HL-60/S4 treated with retinoic acid at 250 ng/mL for 4 days and 3 days (cell line): ENCODE measurements around the gene SLC12A9.

ENCODE experiments used
- in situ Hi-C: fragments of 300-500 bp; cut with MboI; formaldehyde crosslinking; loops from 2 replicates; pipeline ENCODE4 v1.7.0; 2022; ENCODE audit warnings: low sequenced_read_pairs

SLC12A9 gene

DNA sequence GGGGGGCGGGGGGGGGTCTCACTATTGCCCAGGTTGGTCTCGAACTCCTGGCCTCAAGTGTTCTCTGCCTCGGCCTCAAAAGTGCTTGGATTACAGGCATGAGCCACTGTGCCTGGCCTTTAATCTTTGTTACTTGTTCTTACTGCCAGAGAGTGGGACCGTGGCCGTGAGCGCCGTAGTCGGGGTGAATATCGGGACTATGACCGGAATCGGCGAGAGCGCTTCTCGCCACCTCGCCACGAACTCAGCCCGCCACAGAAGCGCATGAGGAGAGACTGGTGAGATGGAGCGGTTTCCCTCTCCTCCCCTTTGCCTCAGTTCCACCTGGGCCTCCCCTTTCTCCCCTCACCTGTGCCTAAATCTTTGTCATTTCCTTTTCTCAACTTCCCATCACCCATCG lies 28.6 kb downstream of the SLC12A9 start:
- in situ Hi-C loops = loop anchor here (25.0 kb wide), 1 partner anchor 406 kb away; no protein-coding TSS in a partner anchor

GRCh38 chr7:100882201-100882600 lies 29.7 kb downstream of the SLC12A9 start:
- in situ Hi-C loops = loop anchor here (25.0 kb wide), 1 partner anchor 405 kb away; no protein-coding TSS in a partner anchor

GRCh38 chr7:100882785-100883526 lies 30.4 kb downstream of the SLC12A9 start:
- in situ Hi-C loops = loop anchor here (25.0 kb wide), 1 partner anchor 404 kb away; no protein-coding TSS in a partner anchor

GRCh38 chr7:100884736-100885439 lies 32.4 kb downstream of the SLC12A9 start:
- in situ Hi-C loops = loop anchor here (25.0 kb wide), 1 partner anchor 402 kb away; no protein-coding TSS in a partner anchor

- in situ Hi-C loops = loop anchor here (25.0 kb wide), 1 partner anchor 402 kb away; no protein-coding TSS in a partner anchor
These were observed 33.1 kb downstream of the SLC12A9 start for GRCh38 chr7:100885440-100886141.

DNA sequence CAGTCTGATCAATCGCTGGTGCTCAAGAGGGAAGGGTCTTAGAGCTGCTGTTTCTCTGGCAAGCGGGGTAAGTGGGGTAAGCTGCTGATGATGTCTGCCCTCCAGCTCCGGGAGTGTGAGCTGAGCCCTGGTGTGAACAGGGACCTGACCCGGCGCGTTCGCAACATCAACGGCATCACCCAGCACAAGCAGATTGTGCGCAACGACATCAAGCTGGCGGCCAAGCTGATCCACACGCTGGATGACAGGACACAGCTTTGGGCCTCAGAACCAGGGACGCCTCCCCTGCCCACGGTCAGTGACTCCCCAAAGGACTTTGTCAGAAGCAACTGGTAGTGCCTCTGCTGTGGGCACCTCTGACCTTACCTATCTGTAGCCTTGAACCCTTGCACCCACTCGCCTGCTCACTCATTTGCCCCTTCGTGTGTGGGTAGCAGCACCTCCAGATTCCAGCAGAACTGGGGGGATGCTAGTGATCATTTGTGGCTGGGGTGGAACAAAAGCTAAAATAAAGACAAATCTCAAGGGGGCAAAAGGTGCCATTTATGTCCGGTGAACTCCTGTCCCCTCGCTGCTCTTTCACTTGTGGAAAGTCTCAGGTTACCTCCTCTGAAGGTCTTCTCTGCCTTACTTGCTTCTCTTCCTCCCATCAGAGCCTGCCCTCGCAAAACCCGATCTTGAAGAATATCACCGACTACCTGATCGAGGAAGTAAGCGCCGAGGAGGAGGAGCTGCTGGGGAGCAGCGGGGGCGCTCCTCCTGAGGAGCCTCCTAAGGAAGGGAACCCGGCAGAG lies 33.8 kb downstream of the SLC12A9 start:
- in situ Hi-C loops = loop anchor here (25.0 kb wide), 1 partner anchor 401 kb away; no protein-coding TSS in a partner anchor

- in situ Hi-C loops = loop anchor here (25.0 kb wide), 1 partner anchor 400 kb away; no protein-coding TSS in a partner anchor
These were observed 34.5 kb downstream of the SLC12A9 start for GRCh38 chr7:100886936-100887515.

GRCh38 chr7:100887516-100888290 lies 35.2 kb downstream of the SLC12A9 start:
- in situ Hi-C loops = loop anchor here (25.0 kb wide), 1 partner anchor 400 kb away; no protein-coding TSS in a partner anchor

GRCh38 chr7:100888291-100888987 lies 35.9 kb downstream of the SLC12A9 start:
- in situ Hi-C loops = loop anchor here (25.0 kb wide), 1 partner anchor 399 kb away; no protein-coding TSS in a partner anchor

- in situ Hi-C loops = loop anchor here (25.0 kb wide), 1 partner anchor 398 kb away; no protein-coding TSS in a partner anchor
These were observed 36.7 kb downstream of the SLC12A9 start, which contains the start of gene UFSP1 for GRCh38 chr7:100888988-100889750. TSS of gene UFSP1 (minus strand) at chr7:100889715. CDS start at chr7:100889271, 444 bp downstream.

GRCh38 chr7:100890653-100891567 lies 38.4 kb downstream of the SLC12A9 start:
- in situ Hi-C loops = loop anchor here (25.0 kb wide), 1 partner anchor 396 kb away; no protein-coding TSS in a partner anchor

GRCh38 chr7:100891568-100892247 lies 39.2 kb downstream of the SLC12A9 start:
- in situ Hi-C loops = loop anchor here (25.0 kb wide), 1 partner anchor 396 kb away; no protein-coding TSS in a partner anchor

GRCh38 chr7:100892364-100893317 lies 40.1 kb downstream of the SLC12A9 start:
- in situ Hi-C loops = loop anchor here (25.0 kb wide), 1 partner anchor 395 kb away; no protein-coding TSS in a partner anchor

- in situ Hi-C loops = loop anchor here (25.0 kb wide), 1 partner anchor 394 kb away; no protein-coding TSS in a partner anchor
These were observed 40.9 kb downstream of the SLC12A9 start for GRCh38 chr7:100893318-100893895.
